Measurements from ENCODE around the gene SUDS3. TPM values are rescaled to one million over a fixed set of nuclear protein-coding genes. Genes with fewer than 3 reads are reported as not detected.

The SUDS3 gene
- total and polyA plus RNA-seq, 2 experiments from 2014 or later, result 53.0 to 77.1 TPM

GRCh38 chr12:118447181-118447580 lies 70.8 kb downstream of the SUDS3 start:
- no peak overlapping the region for H2AFZ ChIP-seq
- H3K79me2 ChIP-seq (replicated peaks; ENCODE audit: insufficient read depth), result no peaks in the 10 kb centered on the region
- H3K4me2 ChIP-seq, result no peak overlapping the region
- H3K27me3 Mint-ChIP-seq (ENCODE audit: insufficient read depth, low read depth, poor library complexity), result no peaks in the 10 kb centered on the region
- no peaks in the 10 kb centered on the region; the same call in 2 of the 3 replicates for H3K36me3 Mint-ChIP-seq (ENCODE audit: low read depth)
- no peaks in the 10 kb centered on the region for H4K20me1 ChIP-seq (replicated peaks; ENCODE audit: insufficient read depth)
- peaks cover 6% of the 10 kb centered on the region; the same call in 1 of the 3 replicates for H3K9me3 Mint-ChIP-seq
- no peaks in the 10 kb centered on the region for H3K9me2 ChIP-seq (ENCODE audit: insufficient read depth)
- ATAC-seq, result no peak
- H3K27ac ChIP-seq (ENCODE audit: low read depth), result no peak overlapping the region
- no peaks in the 10 kb centered on the region for H3F3A ChIP-seq (replicated peaks; ENCODE audit: low read depth)
- no peaks in the 10 kb centered on the region; the same call in 2 of the 3 replicates for H3K4me1 Mint-ChIP-seq
- no peaks in the 10 kb centered on the region for H3K4me1 ChIP-seq (ENCODE audit: insufficient read depth)
- no peak for DNase-seq (ENCODE audit: low spot score)
- no peaks in the 10 kb centered on the region for H3K36me3 ChIP-seq (ENCODE audit: insufficient read depth)
- H3K27ac Mint-ChIP-seq, result no peak overlapping the region
- H3K4me3 Mint-ChIP-seq, result no peak overlapping the region
- H3K27me3 ChIP-seq (ENCODE audit: insufficient read depth), result no peaks in the 10 kb centered on the region
- H3K4me3 ChIP-seq, result no peak overlapping the region
- TF ChIP-seq CREB1 (CRISPR knock-in tag; IDR thresholded peaks at IDR 0.05; ENCODE audit: low read depth), result no peak
- no peak for TF ChIP-seq ETS1 (IDR thresholded peaks at IDR 0.05)
- TF ChIP-seq NANOG (IDR thresholded peaks at IDR 0.05; ENCODE audit: borderline replicate concordance), result no peak
- TF ChIP-seq REST (IDR thresholded peaks at IDR 0.05; ENCODE audit: unreplicated experiment), result no peak
- TF ChIP-seq ZNF114 (CRISPR knock-in tag; IDR thresholded peaks at IDR 0.05), result no peak
- no peak for TF ChIP-seq JUNB (IDR thresholded peaks at IDR 0.05; ENCODE audit: unreplicated experiment)
- no peak for TF ChIP-seq ZNF331 (CRISPR knock-in tag; IDR thresholded peaks at IDR 0.05; ENCODE audit: low read depth)
- TF ChIP-seq, protein P1, sequence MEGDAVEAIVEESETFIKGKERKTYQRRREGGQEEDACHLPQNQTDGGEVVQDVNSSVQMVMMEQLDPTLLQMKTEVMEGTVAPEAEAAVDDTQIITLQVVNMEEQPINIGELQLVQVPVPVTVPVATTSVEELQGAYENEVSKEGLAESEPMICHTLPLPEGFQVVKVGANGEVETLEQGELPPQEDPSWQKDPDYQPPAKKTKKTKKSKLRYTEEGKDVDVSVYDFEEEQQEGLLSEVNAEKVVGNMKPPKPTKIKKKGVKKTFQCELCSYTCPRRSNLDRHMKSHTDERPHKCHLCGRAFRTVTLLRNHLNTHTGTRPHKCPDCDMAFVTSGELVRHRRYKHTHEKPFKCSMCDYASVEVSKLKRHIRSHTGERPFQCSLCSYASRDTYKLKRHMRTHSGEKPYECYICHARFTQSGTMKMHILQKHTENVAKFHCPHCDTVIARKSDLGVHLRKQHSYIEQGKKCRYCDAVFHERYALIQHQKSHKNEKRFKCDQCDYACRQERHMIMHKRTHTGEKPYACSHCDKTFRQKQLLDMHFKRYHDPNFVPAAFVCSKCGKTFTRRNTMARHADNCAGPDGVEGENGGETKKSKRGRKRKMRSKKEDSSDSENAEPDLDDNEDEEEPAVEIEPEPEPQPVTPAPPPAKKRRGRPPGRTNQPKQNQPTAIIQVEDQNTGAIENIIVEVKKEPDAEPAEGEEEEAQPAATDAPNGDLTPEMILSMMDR (conservative IDR thresholded peaks at IDR 0.05; ENCODE audit: low read depth in 2 of 2), result no peak

GRCh38 chr12:118448341-118448740 lies 72.0 kb downstream of the SUDS3 start:
- Histone ChIP-seq H3K9me2 (ENCODE audit: insufficient read depth) (no peaks in the 10 kb centered on the region), H3K27ac (ENCODE audit: low read depth) (no peak overlapping the region), H2AFZ (no peak overlapping the region), H3K4me2 (no peak overlapping the region), H3K79me2 (replicated peaks; ENCODE audit: insufficient read depth) (no peaks in the 10 kb centered on the region), H3K4me3 (no peak overlapping the region), H3K4me1 (ENCODE audit: insufficient read depth) (no peaks in the 10 kb centered on the region), H4K20me1 (replicated peaks; ENCODE audit: insufficient read depth) (no peaks in the 10 kb centered on the region), H3F3A (replicated peaks; ENCODE audit: low read depth) (no peaks in the 10 kb centered on the region), H3K36me3 (ENCODE audit: insufficient read depth) (no peaks in the 10 kb centered on the region), H3K27me3 (ENCODE audit: insufficient read depth) (no peaks in the 10 kb centered on the region)
- H3K27me3 Mint-ChIP-seq (ENCODE audit: insufficient read depth, low read depth, poor library complexity), result no peaks in the 10 kb centered on the region
- ATAC-seq (no peak), DNase-seq (ENCODE audit: low spot score) (no peak)
- TF ChIP-seq STAT1 (IDR thresholded peaks at IDR 0.05; ENCODE audit: unreplicated experiment) (no peak), NANOG (IDR thresholded peaks at IDR 0.05; ENCODE audit: borderline replicate concordance) (no peak), JUNB (IDR thresholded peaks at IDR 0.05; ENCODE audit: unreplicated experiment) (no peak), EZH2 (IDR thresholded peaks at IDR 0.05; ENCODE audit: low read depth, unreplicated experiment) (no peak), ETS1 (IDR thresholded peaks at IDR 0.05) (no peak)
- TF ChIP-seq, protein P1 (conservative IDR thresholded peaks at IDR 0.05; ENCODE audit: low read depth in 2 of 2), result no peak
- H3K36me3 Mint-ChIP-seq (ENCODE audit: low read depth), result no peaks in the 10 kb centered on the region; the same call in 2 of the 3 replicates
- peaks cover 6% of the 10 kb centered on the region; the same call in 1 of the 3 replicates for H3K9me3 Mint-ChIP-seq
- H3K27ac Mint-ChIP-seq, result no peak overlapping the region
- no peaks in the 10 kb centered on the region; the same call in 2 of the 3 replicates for H3K4me1 Mint-ChIP-seq
- no peak overlapping the region for H3K4me3 Mint-ChIP-seq

Data from GM23338 (cell line).